RWPE1 (cell line): ENCODE results near the gene ZNF805.
A peak's percentile ranks its signal among the peaks of the same experiment; 100 is the strongest.
"Not testable (repeated sequence)": the region's sequence is repeated elsewhere in the genome, so short reads cannot be mapped to it uniquely, and the experiment has no call there.

Experiments used
- CTCF ChIA-PET: fragments of 350-600 bp; sonication (Branson Sonifier 250); formaldehyde crosslinking; extraction: SDS; loops from one replicate; lab custom pipeline; 2021; lab: Yijun Ruan, JAX
- POLR2A ChIA-PET: fragments of 400-600 bp; formaldehyde crosslinking; extraction: SDS; loops from one replicate; lab custom pipeline; 2020; ENCODE audit warnings: antibody characterized with exemption; ENCODE audit not compliant: low non-redundant PET; lab: Yijun Ruan, JAX
- DNase-seq: peaks from one replicate; pipeline ENCODE4 v3.0.0; 2012; ENCODE audit warnings: low spot score
- H3K27ac ChIP-seq: fragments of 450-650 bp; 2 replicates; pipeline ENCODE4 v1.5.1; 2017
- TF ChIP-seq, protein P1 (sequence below): fragments of 450-650 bp; conservative IDR thresholded peaks from 2 replicates; pipeline ENCODE4 v1.5.1; 2017; ENCODE audit warnings: low read depth, mild to moderate bottlenecking

ZNF805 gene

DNA sequence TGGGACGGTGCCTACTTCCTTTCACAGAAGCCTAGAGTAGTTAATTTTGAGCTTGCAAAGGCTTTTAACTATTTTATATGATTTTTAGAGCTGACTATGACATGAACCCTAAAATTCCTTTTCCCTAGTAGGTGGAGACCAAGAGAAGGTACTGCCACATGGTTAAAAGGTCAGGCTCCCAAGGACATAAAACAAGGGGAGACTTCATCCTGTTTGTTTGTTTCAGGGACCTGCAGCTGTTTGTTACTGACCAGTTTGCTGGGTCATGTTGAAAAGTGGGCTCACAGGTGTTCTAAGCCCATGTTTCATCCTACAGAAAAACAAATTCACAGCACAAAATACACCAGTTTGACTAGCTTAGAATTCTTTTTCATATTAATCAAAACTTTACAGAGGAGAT is 36.0 kb downstream of the ZNF805 start:
- CTCF ChIA-PET: no interaction called here
- DNase-seq: no peak
- TF ChIP-seq, protein P1, sequence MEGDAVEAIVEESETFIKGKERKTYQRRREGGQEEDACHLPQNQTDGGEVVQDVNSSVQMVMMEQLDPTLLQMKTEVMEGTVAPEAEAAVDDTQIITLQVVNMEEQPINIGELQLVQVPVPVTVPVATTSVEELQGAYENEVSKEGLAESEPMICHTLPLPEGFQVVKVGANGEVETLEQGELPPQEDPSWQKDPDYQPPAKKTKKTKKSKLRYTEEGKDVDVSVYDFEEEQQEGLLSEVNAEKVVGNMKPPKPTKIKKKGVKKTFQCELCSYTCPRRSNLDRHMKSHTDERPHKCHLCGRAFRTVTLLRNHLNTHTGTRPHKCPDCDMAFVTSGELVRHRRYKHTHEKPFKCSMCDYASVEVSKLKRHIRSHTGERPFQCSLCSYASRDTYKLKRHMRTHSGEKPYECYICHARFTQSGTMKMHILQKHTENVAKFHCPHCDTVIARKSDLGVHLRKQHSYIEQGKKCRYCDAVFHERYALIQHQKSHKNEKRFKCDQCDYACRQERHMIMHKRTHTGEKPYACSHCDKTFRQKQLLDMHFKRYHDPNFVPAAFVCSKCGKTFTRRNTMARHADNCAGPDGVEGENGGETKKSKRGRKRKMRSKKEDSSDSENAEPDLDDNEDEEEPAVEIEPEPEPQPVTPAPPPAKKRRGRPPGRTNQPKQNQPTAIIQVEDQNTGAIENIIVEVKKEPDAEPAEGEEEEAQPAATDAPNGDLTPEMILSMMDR: no peak
- no peak overlapping the region for H3K27ac ChIP-seq
- POLR2A ChIA-PET: no interaction called here

DNA sequence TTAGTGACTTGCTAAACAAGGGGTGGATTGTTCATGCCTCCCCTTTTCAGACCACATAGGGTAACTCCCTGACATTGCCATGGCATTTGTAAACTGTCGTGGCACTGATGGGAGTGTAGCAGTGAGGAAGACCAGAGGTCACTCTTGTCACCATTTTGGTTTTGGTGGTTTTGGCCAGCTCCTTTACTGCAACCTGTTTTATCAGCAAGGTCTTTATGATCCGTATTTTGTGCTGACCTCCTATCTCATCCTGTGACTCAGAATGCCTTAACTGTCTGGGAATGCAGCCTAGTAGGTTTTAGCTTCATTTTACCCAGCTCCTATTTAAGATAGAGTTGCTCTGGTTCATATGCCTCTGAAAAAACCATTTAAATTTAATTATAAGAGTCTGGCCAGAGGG is 38.0 kb downstream of the ZNF805 start:
- H3K27ac ChIP-seq, POLR2A ChIA-PET, DNase-seq, CTCF ChIA-PET: not testable (repeated sequence)

GRCh38 chr19:57279418-57280164 is 39.2 kb downstream of the ZNF805 start:
- DNase-seq: peak; percentile 94
- ChIA-PET CTCF (no interaction called here), POLR2A (no interaction called here)
- peak overlapping the region; percentile 97 for H3K27ac ChIP-seq
- TF ChIP-seq, protein P1: peak; percentile 31

- POLR2A ChIA-PET: no interaction called here
- CTCF ChIA-PET: no interaction called here
- TF ChIP-seq, protein P1: no peak
Measured at GRCh38 chr19:57280165-57280961, 39.9 kb downstream of the ZNF805 start, which contains the start of gene ZNF460. Gene ZNF460, plus strand, starts transcription at chr19:57280485. Its CDS starts 322 bp downstream, at chr19:57280807.

GRCh38 chr19:57280962-57281400 is 40.5 kb downstream of the ZNF805 start:
- POLR2A ChIA-PET: no interaction called here
- CTCF ChIA-PET: no interaction called here
- TF ChIP-seq, protein P1: no peak
- DNase-seq: peak; percentile 13
- peak overlapping the region; percentile 97 for H3K27ac ChIP-seq

More at GRCh38 chr19:57280165-57280961, 39.9 kb downstream of the ZNF805 start, which contains the start of gene ZNF460:
- DNase-seq: peak; percentile 95
- peak within 1 kb of the TSS; percentile 97 for H3K27ac ChIP-seq

GRCh38 chr19:57282011-57282643 is 41.7 kb downstream of the ZNF805 start:
- POLR2A ChIA-PET: no interaction called here
- peak; percentile 39 for DNase-seq
- peak overlapping the region; percentile 46 for H3K27ac ChIP-seq
- CTCF ChIA-PET: no interaction called here
- TF ChIP-seq, protein P1: no peak
